Stimulated activated CD4-positive, alpha-beta T cell treated with anti-CD3 and anti-CD28 coated beads, TNF-alpha, amount 100 ng/mL, for 24 hours (primary cell): ENCODE data around the gene TAF1.
"Not testable (repeated sequence)": the region's sequence is repeated elsewhere in the genome, so short reads cannot be mapped to it uniquely, and the experiment has no call there.

Experiments used
- DNase-seq, 3 experiments: peaks; one replicate each; pipeline ENCODE4 v3.0.0-alpha.2; 2020; ENCODE audit warnings: low read depth in 3 of 3

TAF1 gene

GRCh38 chrX:71502080-71502479, 135.9 kb downstream of the TAF1 start:
- not testable (repeated sequence) for DNase-seq

- no peak for DNase-seq
Measured at GRCh38 chrX:71504346-71504745, 138.2 kb downstream of the TAF1 start.

DNA sequence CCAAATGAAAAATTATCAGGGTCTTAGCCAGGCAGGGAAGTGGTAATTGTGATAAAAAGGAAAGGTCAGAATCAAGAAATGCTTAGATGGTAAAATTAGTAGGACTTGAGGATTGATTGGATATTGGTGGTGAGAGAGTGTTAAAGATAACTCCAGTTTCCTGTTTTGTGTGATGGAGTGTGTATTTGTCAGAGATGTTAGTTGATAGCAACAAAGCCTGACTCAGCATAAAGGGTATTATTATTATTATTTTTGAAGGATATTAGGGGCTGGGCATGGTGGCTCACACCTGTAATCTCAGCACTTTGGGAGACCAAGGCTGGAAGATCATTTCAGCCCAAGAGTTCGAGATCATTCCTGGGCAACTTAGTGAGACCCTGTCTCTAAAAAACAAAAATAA, 143.1 kb downstream of the TAF1 start:
- no peak for DNase-seq

DNA sequence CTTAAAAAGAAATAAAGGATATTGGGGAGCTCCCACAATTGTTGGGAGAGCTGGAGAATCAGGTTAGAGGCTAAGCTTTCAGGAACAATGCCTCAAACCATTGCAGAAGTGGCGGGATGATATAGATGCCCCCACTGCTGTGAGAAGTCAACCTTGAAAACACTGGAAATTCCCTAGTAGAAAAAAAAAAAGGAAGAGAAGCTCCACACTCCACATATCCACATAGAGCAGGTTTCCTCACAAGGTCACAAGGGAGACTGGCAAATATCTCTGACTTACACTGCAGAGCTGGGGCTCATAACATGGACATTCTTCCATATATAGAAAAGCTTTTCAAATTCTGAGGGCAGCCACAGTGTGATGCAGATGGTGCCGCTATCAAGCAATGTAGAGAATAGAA, 144.0 kb downstream of the TAF1 start:
- DNase-seq = no peak

DNA sequence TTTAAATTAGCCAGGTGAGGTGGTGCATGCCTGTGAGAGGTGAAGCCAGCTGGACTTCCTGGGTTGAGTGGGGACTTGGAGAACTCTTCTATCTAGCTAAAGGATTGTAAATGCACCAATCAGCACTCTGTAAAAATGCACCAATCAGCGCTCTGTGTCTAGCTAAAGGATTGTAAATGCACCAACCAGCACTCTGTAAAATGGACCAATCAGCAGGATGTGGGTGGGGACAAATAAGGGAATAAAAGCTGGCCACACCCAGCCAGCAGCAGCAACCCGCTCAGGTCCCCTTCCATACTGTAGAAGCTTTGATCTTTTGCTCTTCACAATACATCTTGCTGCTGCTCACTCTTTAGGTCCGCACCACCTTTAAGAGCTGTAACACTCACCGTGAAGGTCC, 147.6 kb downstream of the TAF1 start:
- DNase-seq = not testable (repeated sequence)

DNA sequence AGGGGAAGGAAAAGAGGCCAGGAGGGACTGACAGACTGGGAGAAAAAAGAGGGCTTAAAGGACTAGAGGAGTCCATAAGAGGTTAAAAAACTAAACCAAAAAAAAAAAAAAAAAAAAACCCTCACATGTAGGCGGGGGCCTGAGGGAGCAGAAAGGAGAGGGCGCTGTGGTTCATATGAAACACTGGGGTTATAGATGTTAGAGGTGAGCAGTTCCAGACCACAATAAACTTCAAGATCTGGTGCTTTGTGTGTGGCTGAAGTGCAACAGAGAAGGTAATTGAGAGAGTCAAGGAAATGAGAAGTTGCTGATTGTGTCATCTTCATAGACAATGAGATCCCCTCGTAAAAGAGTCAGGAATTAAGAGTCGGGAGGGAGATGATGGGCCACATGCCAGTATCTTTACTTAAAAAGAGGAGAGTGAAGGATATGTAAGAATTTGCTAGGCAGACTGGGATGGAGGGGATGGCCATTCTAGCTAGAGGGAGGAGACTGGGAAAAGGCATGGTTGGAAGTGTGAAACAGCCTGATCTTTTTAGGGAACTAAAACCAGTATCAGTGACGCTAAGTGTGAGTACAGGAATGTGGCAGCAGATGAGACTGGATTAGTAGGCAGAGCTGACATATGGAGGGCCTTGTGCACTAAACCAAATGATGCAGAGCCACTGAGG, 148.3 kb downstream of the TAF1 start:
- no peak for DNase-seq

GRCh38 chrX:71515038-71515396, 148.9 kb downstream of the TAF1 start:
- DNase-seq = no peak
